ENCODE results near the gene TUBA1C. TPM values are rescaled to one million over a fixed set of nuclear protein-coding genes. Genes with fewer than 3 reads are reported as not detected.

Gene TUBA1C
- total RNA-seq, 1 donor from 2014 or later: 35.0 TPM

- intact Hi-C loops (cut with micrococcal nuclease): no loop called here
- H3K9me3 ChIP-seq (replicated peaks): no peaks in the 10 kb centered on the region
- peak overlapping the region; percentile 47 for H3K4me3 ChIP-seq
- H3K4me1 ChIP-seq: peaks cover 41% of the 10 kb centered on the region
- DNase-seq: no peak
- H3K36me3 ChIP-seq: no peaks in the 10 kb centered on the region
- TF ChIP-seq CTCF (IDR thresholded peaks at IDR 0.05; ENCODE audit: borderline replicate concordance): peak; percentile 71
- peaks cover 76% of the 10 kb centered on the region for H3K27me3 ChIP-seq (ENCODE audit: low read depth)
- no peak overlapping the region for H3K27ac ChIP-seq (replicated peaks)
Measured at GRCh38 chr12:49296034-49296835, 31.4 kb downstream of the TUBA1C start.

DNA sequence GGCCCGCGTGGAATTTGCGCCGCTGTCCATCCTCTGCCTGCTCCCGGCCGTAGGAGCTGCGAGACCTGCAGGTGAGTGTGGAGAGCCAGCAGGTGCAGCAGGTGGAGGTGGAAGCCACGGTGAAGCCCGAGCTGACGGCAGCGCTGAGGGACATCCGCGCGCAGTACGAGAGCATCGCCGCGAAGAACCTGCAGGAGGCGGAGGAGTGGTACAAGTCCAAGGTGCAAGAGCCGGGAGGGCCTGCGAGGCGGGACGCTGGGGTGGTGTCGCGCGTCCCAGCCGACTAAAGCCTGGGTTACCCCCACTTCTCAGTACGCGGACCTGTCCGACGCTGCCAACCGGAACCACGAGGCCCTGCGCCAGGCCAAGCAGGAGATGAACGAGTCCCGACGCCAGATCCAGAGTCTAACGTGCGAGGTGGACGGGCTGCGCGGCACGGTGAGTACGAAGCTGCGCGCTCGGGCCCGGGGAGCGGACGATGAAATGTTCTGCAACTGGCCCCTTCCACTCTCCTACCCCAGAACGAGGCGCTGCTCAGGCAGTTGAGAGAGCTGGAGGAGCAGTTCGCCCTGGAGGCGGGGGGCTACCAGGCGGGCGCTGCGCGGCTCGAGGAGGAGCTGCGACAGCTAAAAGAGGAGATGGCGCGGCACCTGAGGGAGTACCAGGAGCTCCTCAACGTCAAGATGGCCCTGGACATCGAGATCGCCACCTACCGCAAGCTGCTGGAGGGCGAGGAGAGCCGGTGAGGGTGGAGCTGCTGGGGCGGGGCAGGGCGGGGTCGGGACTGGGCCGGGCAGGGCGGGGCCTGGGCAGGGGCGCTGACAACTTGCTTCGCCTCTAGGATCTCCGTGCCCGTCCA, 32.2 kb downstream of the TUBA1C start:
- intact Hi-C loops (cut with micrococcal nuclease): no loop called here
- H3K27ac ChIP-seq (replicated peaks): no peak overlapping the region
- peak; percentile 17 for TF ChIP-seq CTCF (IDR thresholded peaks at IDR 0.05; ENCODE audit: borderline replicate concordance)
- no peaks in the 10 kb centered on the region for H3K36me3 ChIP-seq
- peaks cover 85% of the 10 kb centered on the region for H3K27me3 ChIP-seq (ENCODE audit: low read depth)
- H3K4me3 ChIP-seq: peak overlapping the region; percentile 47
- H3K4me1 ChIP-seq: peaks cover 41% of the 10 kb centered on the region
- DNase-seq: no peak
- no peaks in the 10 kb centered on the region for H3K9me3 ChIP-seq (replicated peaks)

- no peak for DNase-seq
- Histone ChIP-seq H3K4me3 (peak overlapping the region; percentile 47), H3K9me3 (replicated peaks) (no peaks in the 10 kb centered on the region), H3K4me1 (peaks cover 41% of the 10 kb centered on the region), H3K27me3 (ENCODE audit: low read depth) (peaks cover 91% of the 10 kb centered on the region), H3K27ac (replicated peaks) (no peak overlapping the region), H3K36me3 (no peaks in the 10 kb centered on the region)
- intact Hi-C loops (cut with micrococcal nuclease): no loop called here
- no peak for TF ChIP-seq CTCF (IDR thresholded peaks at IDR 0.05; ENCODE audit: borderline replicate concordance)
Measured at GRCh38 chr12:49297695-49298060, 32.8 kb downstream of the TUBA1C start.

DNA sequence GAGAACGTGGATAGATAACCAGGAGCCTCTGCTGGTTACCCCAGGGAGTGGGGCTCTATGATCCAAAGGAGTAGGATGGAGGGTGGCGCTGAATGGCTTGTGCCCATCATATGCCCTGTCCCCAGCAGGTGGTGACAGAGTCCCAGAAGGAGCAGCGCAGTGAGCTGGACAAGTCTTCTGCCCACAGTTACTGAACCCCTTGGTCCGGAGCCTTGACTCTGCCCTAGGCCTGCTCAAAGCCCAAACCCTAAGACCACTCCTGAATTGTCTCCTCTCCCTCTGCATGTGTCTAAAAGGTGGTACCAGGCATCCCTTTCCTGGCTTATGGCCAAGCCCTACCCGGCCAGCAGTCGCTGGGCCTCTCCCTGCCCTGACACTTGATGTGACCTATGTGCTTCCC, 33.3 kb downstream of the TUBA1C start:
- Histone ChIP-seq H3K4me1 (peaks cover 36% of the 10 kb centered on the region), H3K27ac (replicated peaks) (no peak overlapping the region), H3K4me3 (no peak overlapping the region), H3K27me3 (ENCODE audit: low read depth) (peaks cover 96% of the 10 kb centered on the region), H3K36me3 (no peaks in the 10 kb centered on the region), H3K9me3 (replicated peaks) (no peaks in the 10 kb centered on the region)
- intact Hi-C loops (cut with micrococcal nuclease): no loop called here
- DNase-seq: no peak
- no peak for TF ChIP-seq CTCF (IDR thresholded peaks at IDR 0.05; ENCODE audit: borderline replicate concordance)

DNA sequence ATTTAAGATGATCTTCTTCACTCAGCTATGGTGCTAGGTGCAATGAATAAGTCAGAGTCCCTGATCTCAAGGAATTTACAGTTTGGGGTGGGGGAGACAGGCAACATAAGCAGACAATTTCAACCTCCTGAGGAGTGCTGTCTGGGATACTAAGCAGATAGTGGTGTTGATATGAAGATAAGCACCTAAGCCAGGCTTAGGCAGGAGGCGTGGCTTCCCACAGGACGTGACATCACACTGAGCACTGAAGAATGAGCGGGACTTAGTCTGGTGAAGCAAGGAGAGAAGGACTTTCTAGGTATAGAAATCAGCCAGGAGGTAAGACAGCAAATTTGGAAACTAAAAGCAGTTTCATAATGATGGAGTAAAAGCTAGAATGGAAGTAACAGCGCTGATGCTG, 36.9 kb downstream of the TUBA1C start:
- Histone ChIP-seq H3K4me3 (no peak overlapping the region), H3K9me3 (replicated peaks) (no peaks in the 10 kb centered on the region), H3K36me3 (no peaks in the 10 kb centered on the region), H3K27me3 (ENCODE audit: low read depth) (peaks cover 97% of the 10 kb centered on the region), H3K27ac (replicated peaks) (no peak overlapping the region), H3K4me1 (peaks cover 12% of the 10 kb centered on the region)
- TF ChIP-seq CTCF (IDR thresholded peaks at IDR 0.05; ENCODE audit: borderline replicate concordance): no peak
- intact Hi-C loops (cut with micrococcal nuclease): no loop called here
- DNase-seq: no peak
